Gastrocnemius medialis (tissue), 4 donors: ENCODE measurements around the gene PIH1D1.
"Not testable (repeated sequence)": the region's sequence is repeated elsewhere in the genome, so short reads cannot be mapped to it uniquely, and the experiment has no call there.

Experiments
- POLR2A ChIP-seq, 2 donors: fragments of 450-650 bp; IDR thresholded peaks; one replicate each; pipeline ENCODE4 v1.6.1; 2017; ENCODE audit warnings: antibody characterized with exemption in 2 of 2, mild to moderate bottlenecking in 2 of 2, moderate library complexity in 2 of 2
- TF ChIP-seq, protein P1 (sequence below), 5 experiments: fragments of 450-650 bp in 3 of 5; fragments of 200-600 bp in 2 of 5; sonication (generic) in 2 of 5; IDR thresholded peaks in 4 of 5; conservative IDR thresholded peaks in 1 of 5; 1 replicate in 4 of 5; 2 replicates in 1 of 5; pipeline ENCODE4 v1.5.1; 2016 to 2019; ENCODE audit warnings: antibody characterized with exemption in 5 of 5, mild to moderate bottlenecking in 3 of 5, moderate library complexity in 3 of 5

DNA sequence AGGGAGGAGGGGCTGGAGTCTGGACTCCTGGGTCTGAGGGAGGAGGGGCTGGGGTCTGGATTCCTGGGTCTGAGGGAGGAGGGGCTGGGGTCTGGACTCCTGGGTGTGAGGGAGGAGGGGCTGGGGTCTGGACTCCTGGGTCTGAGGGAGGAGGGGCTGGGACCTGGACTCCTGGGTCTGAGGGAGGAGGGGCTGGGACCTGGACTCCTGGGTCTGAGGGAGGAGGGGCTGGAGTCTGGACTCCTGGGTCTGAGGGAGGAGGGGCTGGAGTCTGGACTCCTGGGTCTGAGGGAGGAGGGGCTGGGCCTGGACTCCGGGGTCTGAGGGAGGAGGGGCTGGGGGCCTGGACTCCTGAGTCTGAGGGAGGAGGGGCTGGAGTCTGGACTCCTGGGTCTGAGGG is 9.5 kb upstream of the PIH1D1 start:
- TF ChIP-seq, protein P1, sequence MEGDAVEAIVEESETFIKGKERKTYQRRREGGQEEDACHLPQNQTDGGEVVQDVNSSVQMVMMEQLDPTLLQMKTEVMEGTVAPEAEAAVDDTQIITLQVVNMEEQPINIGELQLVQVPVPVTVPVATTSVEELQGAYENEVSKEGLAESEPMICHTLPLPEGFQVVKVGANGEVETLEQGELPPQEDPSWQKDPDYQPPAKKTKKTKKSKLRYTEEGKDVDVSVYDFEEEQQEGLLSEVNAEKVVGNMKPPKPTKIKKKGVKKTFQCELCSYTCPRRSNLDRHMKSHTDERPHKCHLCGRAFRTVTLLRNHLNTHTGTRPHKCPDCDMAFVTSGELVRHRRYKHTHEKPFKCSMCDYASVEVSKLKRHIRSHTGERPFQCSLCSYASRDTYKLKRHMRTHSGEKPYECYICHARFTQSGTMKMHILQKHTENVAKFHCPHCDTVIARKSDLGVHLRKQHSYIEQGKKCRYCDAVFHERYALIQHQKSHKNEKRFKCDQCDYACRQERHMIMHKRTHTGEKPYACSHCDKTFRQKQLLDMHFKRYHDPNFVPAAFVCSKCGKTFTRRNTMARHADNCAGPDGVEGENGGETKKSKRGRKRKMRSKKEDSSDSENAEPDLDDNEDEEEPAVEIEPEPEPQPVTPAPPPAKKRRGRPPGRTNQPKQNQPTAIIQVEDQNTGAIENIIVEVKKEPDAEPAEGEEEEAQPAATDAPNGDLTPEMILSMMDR (IDR thresholded peaks at IDR 0.05 in 4 of 5, conservative IDR thresholded peaks at IDR 0.05 in 1 of 5) = not testable (repeated sequence)
- TF ChIP-seq POLR2A (IDR thresholded peaks at IDR 0.05) = not testable (repeated sequence)
